NB4 (cell line): ENCODE data around the gene DNAI2.

ENCODE experiments used
- MYC ChIP-seq: IDR thresholded peaks from 2 replicates; pipeline ENCODE4 v1.6.1; 2011; ENCODE audit warnings: low read depth, low read length
- POLR2A ChIP-seq: IDR thresholded peaks from 2 replicates; pipeline ENCODE4 v1.6.1; 2011; ENCODE audit warnings: mild to moderate bottlenecking; ENCODE audit not compliant: insufficient read length; ENCODE audit errors: extremely low read depth
- TF ChIP-seq, protein P1 (sequence below): IDR thresholded peaks from one replicate; pipeline ENCODE4 v1.5.1; 2012; ENCODE audit warnings: low read depth, low read length

DNA sequence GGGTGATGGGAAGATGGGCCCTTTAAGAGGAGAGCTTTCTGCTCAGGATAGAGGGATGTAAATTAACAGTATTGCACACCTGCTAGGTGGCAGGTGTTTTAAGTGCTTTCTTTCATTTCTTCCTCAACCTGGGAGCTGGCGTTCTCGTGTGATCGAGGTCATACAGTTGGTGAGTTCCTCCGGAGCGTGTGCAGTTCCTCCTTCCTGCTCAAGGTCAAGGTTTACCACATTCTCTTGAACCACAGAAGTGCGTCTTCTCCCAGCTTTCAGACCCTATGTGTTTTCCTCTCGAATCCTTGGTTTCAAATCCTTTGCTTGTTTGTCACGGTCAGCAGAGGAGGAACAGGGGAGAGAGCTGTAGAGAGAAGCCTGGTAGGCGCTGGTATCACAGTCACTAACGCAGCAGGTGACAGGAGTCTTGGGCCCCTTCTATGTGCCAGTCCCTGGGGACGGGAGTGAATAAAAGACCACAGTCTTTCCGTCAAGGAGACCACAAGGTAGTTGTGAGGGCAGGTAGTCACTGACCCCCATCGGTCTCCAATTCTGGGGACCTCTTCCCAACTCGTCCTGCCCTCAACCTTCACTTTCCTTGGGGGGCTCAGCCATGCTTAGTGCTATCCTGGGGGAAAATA is 791 bp downstream of the DNAI2 start:
- TF ChIP-seq, protein P1, sequence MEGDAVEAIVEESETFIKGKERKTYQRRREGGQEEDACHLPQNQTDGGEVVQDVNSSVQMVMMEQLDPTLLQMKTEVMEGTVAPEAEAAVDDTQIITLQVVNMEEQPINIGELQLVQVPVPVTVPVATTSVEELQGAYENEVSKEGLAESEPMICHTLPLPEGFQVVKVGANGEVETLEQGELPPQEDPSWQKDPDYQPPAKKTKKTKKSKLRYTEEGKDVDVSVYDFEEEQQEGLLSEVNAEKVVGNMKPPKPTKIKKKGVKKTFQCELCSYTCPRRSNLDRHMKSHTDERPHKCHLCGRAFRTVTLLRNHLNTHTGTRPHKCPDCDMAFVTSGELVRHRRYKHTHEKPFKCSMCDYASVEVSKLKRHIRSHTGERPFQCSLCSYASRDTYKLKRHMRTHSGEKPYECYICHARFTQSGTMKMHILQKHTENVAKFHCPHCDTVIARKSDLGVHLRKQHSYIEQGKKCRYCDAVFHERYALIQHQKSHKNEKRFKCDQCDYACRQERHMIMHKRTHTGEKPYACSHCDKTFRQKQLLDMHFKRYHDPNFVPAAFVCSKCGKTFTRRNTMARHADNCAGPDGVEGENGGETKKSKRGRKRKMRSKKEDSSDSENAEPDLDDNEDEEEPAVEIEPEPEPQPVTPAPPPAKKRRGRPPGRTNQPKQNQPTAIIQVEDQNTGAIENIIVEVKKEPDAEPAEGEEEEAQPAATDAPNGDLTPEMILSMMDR = no peak
- TF ChIP-seq POLR2A = no peak
- no peak for TF ChIP-seq MYC
